ENCODE measurements around the gene ZNF487.

The ZNF487 gene

DNA sequence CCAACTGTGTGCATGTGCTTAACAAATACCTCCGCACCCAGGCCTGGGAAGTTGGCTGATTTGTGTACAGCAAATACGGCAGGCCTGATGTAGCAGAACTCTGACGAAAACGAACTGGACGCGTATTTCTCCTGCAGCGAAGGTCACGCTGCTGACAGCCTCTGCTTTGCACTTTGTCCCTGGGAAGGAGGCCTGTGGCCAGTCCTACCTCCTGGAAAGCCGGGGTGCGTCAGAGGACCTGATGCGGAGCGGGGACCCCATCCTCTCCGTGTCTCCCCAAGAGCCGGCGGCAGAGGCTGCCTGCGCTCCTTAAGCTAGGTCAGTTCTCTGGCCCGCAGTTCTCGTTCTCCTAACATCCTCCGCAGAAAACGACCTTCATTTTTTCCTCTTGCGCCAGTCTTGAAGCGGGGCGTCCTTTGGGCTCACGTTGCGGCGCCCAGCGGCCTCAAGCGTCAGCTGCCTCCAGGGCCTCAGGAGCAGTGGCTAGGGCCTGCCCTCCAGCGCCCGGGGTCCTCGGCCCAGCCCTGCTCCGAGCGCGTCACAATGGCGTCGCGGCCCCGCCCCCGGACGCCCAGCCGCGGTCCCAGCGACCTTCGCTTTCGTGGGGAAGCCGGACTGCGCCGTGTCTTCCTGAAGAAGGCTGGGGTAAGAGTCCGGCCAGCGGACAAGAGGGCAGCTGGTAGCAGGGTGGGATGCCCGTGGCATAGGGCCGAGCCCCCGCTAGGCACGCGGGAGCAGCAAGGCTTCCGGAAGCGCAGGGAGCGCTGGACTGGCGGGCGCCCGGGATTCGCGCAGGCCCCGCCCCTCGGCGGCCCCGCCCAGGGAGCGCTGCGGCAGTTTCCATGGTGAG is at the start of gene ZNF487:
Gene ZNF487, plus strand, starts transcription at position 821 of the 850 bp plus-strand sequence. CDS start 38,703 bp downstream, outside the sequence.
- peak within 1 kb of the TSS; percentile 95 for H3K4me2 ChIP-seq (ENCODE audit: low read length)
- H3F3A ChIP-seq (ENCODE audit: control insufficient read depth, insufficient read depth) = 0 out of 2 replicates have a peak, but pooled peaks cover 8% of the 10 kb centered on the region
- H3K27ac ChIP-seq (ENCODE audit: low read depth, low read length) = peak within 1 kb of the TSS; percentile 55
- no peaks in the 10 kb centered on the region for H3K27me3 ChIP-seq (ENCODE audit: control insufficient read depth, low read length)
- H3K36me3 ChIP-seq (ENCODE audit: control insufficient read depth, low read length) = no peaks in the 10 kb centered on the region
- no peaks in the 10 kb centered on the region for H4K20me1 ChIP-seq (ENCODE audit: control insufficient read depth, insufficient read depth, low read depth, low read length)
- no peaks in the 10 kb centered on the region for H3K9me3 ChIP-seq (ENCODE audit: control insufficient read depth, insufficient read depth, low read length)
- TF ChIP-seq, protein P1, sequence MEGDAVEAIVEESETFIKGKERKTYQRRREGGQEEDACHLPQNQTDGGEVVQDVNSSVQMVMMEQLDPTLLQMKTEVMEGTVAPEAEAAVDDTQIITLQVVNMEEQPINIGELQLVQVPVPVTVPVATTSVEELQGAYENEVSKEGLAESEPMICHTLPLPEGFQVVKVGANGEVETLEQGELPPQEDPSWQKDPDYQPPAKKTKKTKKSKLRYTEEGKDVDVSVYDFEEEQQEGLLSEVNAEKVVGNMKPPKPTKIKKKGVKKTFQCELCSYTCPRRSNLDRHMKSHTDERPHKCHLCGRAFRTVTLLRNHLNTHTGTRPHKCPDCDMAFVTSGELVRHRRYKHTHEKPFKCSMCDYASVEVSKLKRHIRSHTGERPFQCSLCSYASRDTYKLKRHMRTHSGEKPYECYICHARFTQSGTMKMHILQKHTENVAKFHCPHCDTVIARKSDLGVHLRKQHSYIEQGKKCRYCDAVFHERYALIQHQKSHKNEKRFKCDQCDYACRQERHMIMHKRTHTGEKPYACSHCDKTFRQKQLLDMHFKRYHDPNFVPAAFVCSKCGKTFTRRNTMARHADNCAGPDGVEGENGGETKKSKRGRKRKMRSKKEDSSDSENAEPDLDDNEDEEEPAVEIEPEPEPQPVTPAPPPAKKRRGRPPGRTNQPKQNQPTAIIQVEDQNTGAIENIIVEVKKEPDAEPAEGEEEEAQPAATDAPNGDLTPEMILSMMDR (IDR thresholded peaks at IDR 0.05; ENCODE audit: low read depth, low read length, poor library complexity, severe bottlenecking) = no peak
- TF ChIP-seq EZH2phosphoT487 (IDR thresholded peaks at IDR 0.05; ENCODE audit: borderline replicate concordance, low read length) = no peak
- peaks cover 39% of the 10 kb centered on the region for H3K4me1 ChIP-seq (ENCODE audit: control insufficient read depth, low read length)
- H3K4me3 ChIP-seq (ENCODE audit: low read length) = peak within 1 kb of the TSS; percentile 83
- peaks cover 40% of the 10 kb centered on the region for H3K79me2 ChIP-seq (ENCODE audit: control insufficient read depth, low read length)
- H3K9me2 ChIP-seq (replicated peaks; ENCODE audit: control insufficient read depth, low read length) = no peaks in the 10 kb centered on the region

DNA sequence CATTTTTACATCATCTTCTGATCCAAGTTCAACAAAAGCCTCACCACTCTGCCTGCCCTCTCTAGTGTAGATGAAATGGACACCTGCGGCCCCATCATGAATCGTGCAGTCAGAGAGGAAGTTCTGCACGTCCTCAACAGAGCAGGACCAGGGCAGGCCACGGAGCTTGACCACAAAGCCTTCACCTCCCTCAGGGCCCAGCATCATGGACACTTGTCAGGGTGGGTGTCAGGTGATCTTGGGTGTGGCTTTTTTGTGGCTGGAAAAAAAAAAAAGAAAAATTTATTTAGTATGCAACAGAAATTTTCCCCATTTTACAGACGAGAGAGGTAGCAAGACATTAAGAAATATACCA is 49.3 kb upstream of the ZNF487 start:
- H3K4me1 ChIP-seq (ENCODE audit: control insufficient read depth, low read length) = no peaks in the 10 kb centered on the region
- H3K79me2 ChIP-seq (ENCODE audit: control insufficient read depth, low read length) = peaks cover 55% of the 10 kb centered on the region
- peaks cover 46% of the 10 kb centered on the region for H4K20me1 ChIP-seq (ENCODE audit: control insufficient read depth, insufficient read depth, low read depth, low read length)
- no peaks in the 10 kb centered on the region for H3K9me2 ChIP-seq (replicated peaks; ENCODE audit: control insufficient read depth, low read length)
- H3K9me3 ChIP-seq (ENCODE audit: control insufficient read depth, insufficient read depth, low read length) = no peaks in the 10 kb centered on the region
- no peak overlapping the region for H3K4me2 ChIP-seq (ENCODE audit: low read length)
- H3K36me3 ChIP-seq (ENCODE audit: control insufficient read depth, low read length) = peaks cover 80% of the 10 kb centered on the region
- peaks cover 84% of the 10 kb centered on the region for H3F3A ChIP-seq (ENCODE audit: control insufficient read depth, insufficient read depth)
- no peak for TF ChIP-seq EZH2phosphoT487 (IDR thresholded peaks at IDR 0.05; ENCODE audit: borderline replicate concordance, low read length)
- TF ChIP-seq, protein P1 (IDR thresholded peaks at IDR 0.05; ENCODE audit: low read depth, low read length, poor library complexity, severe bottlenecking) = no peak
- H3K27me3 ChIP-seq (ENCODE audit: control insufficient read depth, low read length) = no peaks in the 10 kb centered on the region
- H3K4me3 ChIP-seq (ENCODE audit: low read length) = no peak overlapping the region
- H3K27ac ChIP-seq (ENCODE audit: low read depth, low read length) = no peak overlapping the region

- Histone ChIP-seq H3K4me2 (ENCODE audit: low read length) (no peak overlapping the region), H3K4me3 (ENCODE audit: low read length) (no peak overlapping the region), H3K79me2 (ENCODE audit: control insufficient read depth, low read length) (peaks cover 77% of the 10 kb centered on the region), H4K20me1 (ENCODE audit: control insufficient read depth, insufficient read depth, low read depth, low read length) (peaks cover 56% of the 10 kb centered on the region), H3F3A (ENCODE audit: control insufficient read depth, insufficient read depth) (peaks cover 82% of the 10 kb centered on the region), H3K9me2 (replicated peaks; ENCODE audit: control insufficient read depth, low read length) (no peaks in the 10 kb centered on the region), H3K27ac (ENCODE audit: low read depth, low read length) (no peak overlapping the region), H3K9me3 (ENCODE audit: control insufficient read depth, insufficient read depth, low read length) (no peaks in the 10 kb centered on the region), H3K27me3 (ENCODE audit: control insufficient read depth, low read length) (no peaks in the 10 kb centered on the region), H3K36me3 (ENCODE audit: control insufficient read depth, low read length) (peaks cover 100% of the 10 kb centered on the region), H3K4me1 (ENCODE audit: control insufficient read depth, low read length) (peaks cover 14% of the 10 kb centered on the region)
- TF ChIP-seq, protein P1 (IDR thresholded peaks at IDR 0.05; ENCODE audit: low read depth, low read length, poor library complexity, severe bottlenecking) = no peak
- TF ChIP-seq EZH2phosphoT487 (IDR thresholded peaks at IDR 0.05; ENCODE audit: borderline replicate concordance, low read length) = no peak
Measured at GRCh38 chr10:43389867-43390266, 47.0 kb upstream of the ZNF487 start.

Data from DOHH2 (cell line).